Endodermal cell (in vitro differentiated cells): ENCODE measurements around the gene IL4I1. TPM values are rescaled to one million over a fixed set of nuclear protein-coding genes. Genes with fewer than 3 reads are reported as not detected.

ENCODE experiments used
- DNase-seq: peaks from one replicate; pipeline ENCODE4 v3.0.0-alpha.2; 2017
- H3K27ac ChIP-seq: 2 replicates; pipeline ENCODE4 v1.5.1; 2013; ENCODE audit warnings: mild to moderate bottlenecking, low read depth, low read length, moderate library complexity
- H3K27me3 ChIP-seq: 2 replicates; pipeline ENCODE4 v1.6.1; 2013; ENCODE audit warnings: mild to moderate bottlenecking, low read length, moderate library complexity; ENCODE audit not compliant: insufficient read depth, control insufficient read depth, poor library complexity, severe bottlenecking
- H3K36me3 ChIP-seq: 2 replicates; pipeline ENCODE4 v1.7.0; 2013; ENCODE audit warnings: mild to moderate bottlenecking, low read length, moderate library complexity; ENCODE audit not compliant: control insufficient read depth, insufficient read depth
- H3K4me1 ChIP-seq: one replicate; pipeline ENCODE4 v1.7.0; 2013; ENCODE audit warnings: low read length; ENCODE audit not compliant: control insufficient read depth, insufficient read depth
- H3K4me3 ChIP-seq: 2 replicates; pipeline ENCODE4 v1.5.1; 2013; ENCODE audit warnings: mild to moderate bottlenecking, low read length, moderate library complexity
- H3K9ac ChIP-seq: 2 replicates; pipeline ENCODE4 v1.6.1; 2013; ENCODE audit warnings: mild to moderate bottlenecking, low read length, moderate library complexity; ENCODE audit not compliant: poor library complexity, severe bottlenecking; ENCODE audit errors: extremely low read depth
- H3K9me3 ChIP-seq: 2 replicates; pipeline ENCODE4 v1.6.1; 2013; ENCODE audit warnings: mild to moderate bottlenecking, low read length, moderate library complexity; ENCODE audit not compliant: control insufficient read depth
- H3K27ac Mint-ChIP-seq: 2 replicates; pipeline ENCODE4 v1.8.0; 2020; ENCODE audit warnings: mixed read lengths
- H3K27me3 Mint-ChIP-seq: 2 replicates; pipeline ENCODE4 v1.8.0; 2021; ENCODE audit warnings: mild to moderate bottlenecking, mixed read lengths; ENCODE audit not compliant: insufficient read depth
- H3K36me3 Mint-ChIP-seq: 2 replicates; pipeline ENCODE4 v1.8.0; 2020; ENCODE audit warnings: low read depth, mixed read lengths
- H3K4me1 Mint-ChIP-seq: 2 replicates; pipeline ENCODE4 v1.8.0; 2020; ENCODE audit warnings: mixed read lengths
- H3K4me3 Mint-ChIP-seq: 2 replicates; pipeline ENCODE4 v1.8.0; 2020; ENCODE audit warnings: mild to moderate bottlenecking, moderate library complexity, mixed read lengths
- H3K9me3 Mint-ChIP-seq: 2 replicates; pipeline ENCODE4 v1.8.0; 2020; ENCODE audit warnings: mild to moderate bottlenecking, mixed read lengths
- CTCF ChIP-seq: fragments of 200-600 bp; sonication (generic); conservative IDR thresholded peaks from 2 replicates; pipeline ENCODE4 v1.5.0; 2021; ENCODE audit warnings: antibody characterized with exemption, mild to moderate bottlenecking
- WGBS, 2 experiments: methylation state at CpG; one replicate each; pipeline versions ENCODE4 v1.1.5 to v1.1.7; 2013; ENCODE audit warnings: missing lambda C conversion rate in 2 of 2, mixed read lengths in 1 of 2; ENCODE audit not compliant: insufficient coverage in 1 of 2, insufficient read length in 1 of 2; 5-methylcytosine and 5-hydroxymethylcytosine counted together
- total RNA-seq, 2 donors: library from RNA; stranded (reverse); fragmentation: NEBNext Ultra II Directional in 1 of 2; extraction: Animal tissue kit (Norgen Biotek cat#: 25700) in 1 of 2; gene quantifications; 2 replicates in 1 of 2; 3 replicates in 1 of 2; pipeline ENCODE4 v1.2.1, GENCODE V29; 2021

IL4I1 gene
- total RNA-seq, 2 donors from 2014 or later: 0.97 TPM; not detected in 1

- Histone ChIP-seq H3K9ac (no peak overlapping the region), H3K9me3 (no peaks in the 10 kb centered on the region), H3K27me3 (no peaks in the 10 kb centered on the region), H3K36me3 (peaks cover 67% of the 10 kb centered on the region), H3K4me3 (no peak overlapping the region), H3K4me1 (peaks cover 7% of the 10 kb centered on the region), H3K27ac (no peak overlapping the region)
- Mint-ChIP-seq H3K36me3 (peaks cover 66% of the 10 kb centered on the region), H3K4me1 (peaks cover 22% of the 10 kb centered on the region), H3K27me3 (no peaks in the 10 kb centered on the region), H3K4me3 (no peak overlapping the region), H3K27ac (no peak overlapping the region), H3K9me3 (no peaks in the 10 kb centered on the region)
- peak; percentile 43 for DNase-seq
- WGBS, 2 experiments: 92 to 95% methylated on average over 19 to 25 of the region's 25 CpGs
- no peak for TF ChIP-seq CTCF
Measured at GRCh38 chr19:49924004-49924880, 27.6 kb upstream of the IL4I1 start.

- H3K4me3 ChIP-seq: no peak overlapping the region
- WGBS, 2 experiments: 95% methylated on average over 23 to 31 of the region's 31 CpGs
- no peak overlapping the region for H3K27ac Mint-ChIP-seq
Measured at GRCh38 chr19:49923055-49924003, 26.6 kb upstream of the IL4I1 start.

More at GRCh38 chr19:49923055-49924003, 26.6 kb upstream of the IL4I1 start:
- Histone ChIP-seq H3K27me3 (no peaks in the 10 kb centered on the region), H3K9ac (no peak overlapping the region), H3K27ac (no peak overlapping the region), H3K4me1 (peaks cover 7% of the 10 kb centered on the region), H3K36me3 (peaks cover 72% of the 10 kb centered on the region), H3K9me3 (no peaks in the 10 kb centered on the region)
- DNase-seq: peak; percentile 30
- no peak for TF ChIP-seq CTCF
- no peaks in the 10 kb centered on the region for H3K27me3 Mint-ChIP-seq
- peaks cover 71% of the 10 kb centered on the region for H3K36me3 Mint-ChIP-seq
- H3K4me3 Mint-ChIP-seq: no peak overlapping the region
- no peaks in the 10 kb centered on the region for H3K9me3 Mint-ChIP-seq
- H3K4me1 Mint-ChIP-seq: peaks cover 18% of the 10 kb centered on the region
